ENCODE data around the gene SMAP2.

SMAP2 gene

DNA sequence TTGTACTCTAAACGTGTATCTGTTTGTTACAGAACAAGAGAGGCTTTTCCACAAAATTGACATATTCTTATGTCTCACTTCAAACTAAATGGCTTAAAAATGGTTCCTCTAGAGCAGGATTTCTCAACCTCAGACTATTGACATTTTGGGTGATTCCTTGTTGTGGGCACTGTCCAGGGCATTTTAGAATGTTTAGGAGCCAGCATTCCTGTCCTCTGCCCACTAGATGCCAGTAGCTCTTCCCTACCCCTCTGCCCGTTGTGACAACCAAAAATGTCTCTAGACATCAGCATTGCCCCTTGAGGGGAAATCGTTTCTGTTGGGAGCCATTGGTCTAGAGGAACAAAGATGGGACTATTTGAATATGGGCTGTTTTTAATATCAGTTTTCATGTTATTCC, 17.3 kb downstream of the SMAP2 start:
- no peak for DNase-seq (ENCODE audit: low read depth)

GRCh38 chr1:40391688-40392145, 18.2 kb downstream of the SMAP2 start:
- DNase-seq (ENCODE audit: low read depth): no peak

DNA sequence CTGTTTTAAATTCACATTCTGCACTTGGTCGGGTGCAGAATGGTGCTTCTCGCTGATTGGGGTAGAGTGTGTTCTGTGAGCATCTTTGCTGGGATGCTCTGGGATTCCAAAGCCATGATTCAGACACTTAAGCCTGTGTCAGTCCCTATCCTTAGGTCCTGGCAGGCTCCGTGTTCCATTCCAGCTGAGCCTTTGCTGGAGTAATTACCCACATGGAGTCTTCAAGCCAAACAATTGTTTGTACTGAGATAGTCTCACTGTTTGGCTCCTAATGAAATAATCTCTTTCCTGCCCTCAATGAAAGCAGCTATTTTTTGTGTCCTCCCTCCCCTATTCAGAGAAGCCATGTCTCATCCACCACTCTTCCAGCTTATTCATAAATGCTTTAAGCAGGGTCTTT, 18.7 kb downstream of the SMAP2 start:
- no peak for DNase-seq (ENCODE audit: low read depth)

DNA sequence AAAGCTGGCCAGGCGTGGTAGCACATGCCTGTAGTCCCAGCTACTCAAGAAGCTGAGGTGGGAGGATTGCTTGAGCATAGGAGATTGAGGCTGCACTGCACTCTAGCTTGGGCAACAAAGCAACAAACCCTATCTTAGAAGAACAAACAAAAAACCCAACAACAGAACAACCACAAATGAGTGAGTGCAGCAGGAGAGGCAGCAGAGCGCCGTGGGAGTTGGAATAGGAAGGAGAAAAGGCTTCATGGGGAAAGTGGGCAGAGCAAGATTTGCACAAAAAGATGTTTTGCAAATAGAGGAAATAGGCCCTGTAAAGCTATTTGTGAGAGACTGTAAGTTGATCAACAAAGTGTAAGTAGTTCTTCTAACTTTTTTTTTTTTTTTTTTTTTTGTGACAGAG, 19.6 kb downstream of the SMAP2 start:
- no peak for DNase-seq (ENCODE audit: low read depth)

GRCh38 chr1:40394491-40395172, 21.1 kb downstream of the SMAP2 start:
- no peak for DNase-seq (ENCODE audit: low read depth)

GRCh38 chr1:40395190-40396175, 22.0 kb downstream of the SMAP2 start:
- no peak for DNase-seq (ENCODE audit: low read depth)

GRCh38 chr1:40396420-40396819, 22.9 kb downstream of the SMAP2 start:
- DNase-seq (ENCODE audit: low read depth): no peak

- DNase-seq (ENCODE audit: low read depth): no peak
Measured at GRCh38 chr1:40397258-40397657, 23.7 kb downstream of the SMAP2 start.

DNA sequence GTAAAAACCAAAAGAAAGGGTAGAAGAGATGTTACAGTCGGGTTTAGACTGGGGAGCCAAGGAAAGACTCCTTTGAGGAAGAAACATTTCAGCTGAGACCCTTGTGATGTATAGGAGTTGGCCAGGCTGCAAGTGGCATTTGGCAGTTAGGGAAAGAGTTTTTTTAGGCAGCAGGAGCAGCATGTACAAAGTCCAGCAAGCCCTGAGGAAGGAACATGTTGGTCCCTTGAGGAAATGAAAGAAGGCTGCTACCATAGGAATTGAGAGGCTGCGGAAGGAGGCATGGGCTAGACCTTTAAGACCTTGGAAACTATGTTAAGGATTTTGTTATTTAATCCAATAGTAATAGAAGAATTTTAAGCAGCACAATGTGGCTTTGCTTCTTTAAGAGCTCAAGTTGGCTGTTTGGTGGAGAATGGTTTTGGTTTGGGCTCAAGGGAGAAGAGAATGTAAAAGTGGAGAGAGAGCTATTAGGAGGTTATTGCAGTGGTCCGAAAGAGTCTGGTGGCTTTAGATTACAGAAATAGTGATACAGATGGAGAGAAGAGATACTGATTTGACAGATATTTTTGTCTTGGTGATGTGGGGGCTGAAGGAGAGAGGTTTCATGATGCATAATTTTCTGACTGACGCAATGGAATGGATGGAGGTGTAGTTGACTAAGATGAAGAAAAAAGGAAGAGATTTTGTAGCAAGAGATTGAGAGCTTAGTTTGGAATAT, 26.6 kb downstream of the SMAP2 start:
- no peak for DNase-seq (ENCODE audit: low read depth)

DNA sequence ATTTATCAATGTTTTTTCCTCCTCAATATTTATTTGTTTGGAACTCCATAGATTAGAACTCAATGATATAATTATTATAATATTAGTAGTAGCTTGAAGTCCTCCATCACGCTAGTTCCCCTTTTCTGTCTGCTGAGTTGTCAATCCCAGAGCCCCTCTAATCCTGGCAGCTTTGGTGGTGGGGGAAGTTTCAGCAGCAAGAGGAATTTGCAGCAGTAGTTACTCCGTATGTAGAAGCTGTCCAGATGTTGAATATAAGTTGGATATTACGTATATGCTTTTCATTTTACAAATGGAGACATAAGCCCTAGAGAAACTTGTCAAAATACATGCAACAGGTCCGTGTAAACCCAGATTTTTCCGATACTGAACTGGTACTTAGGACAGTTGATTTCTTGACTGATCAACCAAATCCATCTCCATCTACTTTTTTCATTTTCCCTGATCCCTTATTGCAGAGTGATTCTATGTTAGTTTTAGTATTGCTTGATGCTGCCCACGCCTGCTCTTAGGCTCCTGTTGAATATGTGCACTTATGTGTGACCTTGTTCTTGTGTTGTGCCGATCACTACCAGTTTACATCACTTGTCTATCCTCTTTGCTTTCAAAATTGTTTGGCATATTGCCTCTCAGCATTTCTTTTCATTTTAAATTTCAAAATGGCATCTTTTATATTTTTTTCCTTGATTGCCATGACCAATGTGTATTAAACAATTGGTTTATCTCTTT, 28.1 kb downstream of the SMAP2 start:
- DNase-seq (ENCODE audit: low read depth): no peak

DNA sequence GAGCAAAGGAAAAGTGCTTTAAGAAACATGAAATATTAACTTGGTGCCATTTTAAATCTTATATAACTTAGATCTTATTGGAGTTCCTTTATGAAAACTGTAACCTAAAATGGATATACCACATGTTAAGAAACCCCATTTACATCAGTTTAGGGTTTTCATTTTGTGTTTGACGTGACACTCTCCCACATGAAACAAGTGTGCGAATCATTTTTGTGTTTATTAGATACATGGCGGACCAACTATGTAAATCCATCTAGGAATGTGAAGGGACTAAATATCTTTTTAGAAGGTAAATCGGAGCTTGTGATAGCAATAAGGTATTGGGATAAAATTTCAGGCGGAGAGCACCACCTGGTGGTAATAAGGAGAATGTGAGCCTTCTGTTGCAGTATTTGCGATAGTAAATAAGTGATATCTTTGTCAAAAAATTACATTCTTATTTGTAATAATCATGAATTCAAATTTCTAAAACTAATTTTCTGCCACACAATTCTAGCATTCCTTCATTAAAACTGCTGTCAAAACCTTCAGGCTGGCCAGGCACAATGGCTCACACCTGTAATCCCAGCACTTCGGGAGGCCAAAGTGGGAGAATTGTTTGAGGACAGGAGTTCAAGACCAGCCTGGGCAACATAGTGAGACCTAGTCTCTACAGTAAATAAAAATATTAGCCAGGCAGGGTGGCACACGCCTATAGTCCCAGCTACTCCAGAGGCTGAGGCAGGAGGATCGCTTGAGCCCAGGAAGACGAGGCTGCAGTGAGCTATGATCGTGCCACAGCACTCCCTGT, 31.3 kb downstream of the SMAP2 start:
- DNase-seq (ENCODE audit: low read depth): no peak

GRCh38 chr1:40405812-40406211, 32.3 kb downstream of the SMAP2 start:
- no peak for DNase-seq (ENCODE audit: low read depth)

GRCh38 chr1:40407453-40407852, 33.9 kb downstream of the SMAP2 start:
- no peak for DNase-seq (ENCODE audit: low read depth)

GRCh38 chr1:40409467-40409866, 35.9 kb downstream of the SMAP2 start:
- no peak for DNase-seq (ENCODE audit: low read depth)

GRCh38 chr1:40411294-40411693, 37.8 kb downstream of the SMAP2 start:
- DNase-seq (ENCODE audit: low read depth): no peak

DNA sequence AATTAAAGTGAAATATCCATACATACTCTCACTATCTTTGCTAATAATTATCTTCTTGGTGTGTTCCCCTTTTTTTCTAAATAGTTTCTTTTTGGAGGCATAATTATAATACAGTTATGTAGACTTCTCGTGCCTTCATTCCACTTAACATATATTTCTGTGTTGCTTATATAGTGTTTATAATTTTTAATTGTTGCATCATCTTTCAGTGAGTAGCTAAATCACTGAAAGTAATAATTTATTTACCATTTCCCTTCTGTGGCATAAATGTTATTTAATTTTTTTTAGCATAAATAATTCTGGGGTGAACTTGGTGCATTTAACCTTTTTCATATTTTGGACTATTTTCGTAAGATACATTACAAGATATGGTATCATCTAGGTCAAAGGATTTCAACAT, 38.3 kb downstream of the SMAP2 start:
- no peak for DNase-seq (ENCODE audit: low read depth)

GRCh38 chr1:40413527-40414252, 40.2 kb downstream of the SMAP2 start:
- DNase-seq (ENCODE audit: low read depth): no peak

DNA sequence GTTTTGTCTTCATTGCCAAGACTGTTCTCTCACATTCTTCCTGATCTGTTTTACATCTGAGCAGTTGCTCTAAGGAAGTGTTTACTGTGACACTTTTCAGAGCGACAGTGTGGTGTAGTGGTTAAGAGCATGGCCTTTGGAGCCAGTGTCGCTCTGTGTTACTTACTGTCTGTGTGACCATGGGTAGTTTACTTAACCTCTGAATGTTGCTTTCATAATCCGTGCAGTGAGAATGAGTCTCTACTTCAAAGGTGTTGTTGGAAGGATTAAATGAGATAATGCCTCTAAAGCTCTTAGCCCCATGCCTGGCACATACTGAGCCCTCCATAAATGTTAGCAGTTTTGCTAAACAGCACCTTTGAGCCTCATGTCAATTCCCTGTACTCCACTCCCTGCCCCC, 40.8 kb downstream of the SMAP2 start:
- no peak for DNase-seq (ENCODE audit: low read depth)

- no peak for DNase-seq (ENCODE audit: low read depth)
Measured at GRCh38 chr1:40416709-40417108, 43.2 kb downstream of the SMAP2 start.
